Activated naive CD4-positive, alpha-beta T cell treated with anti-CD3 and anti-CD28 coated beads, Interleukin-2, amount 50 U/mL, for 72 hours (primary cell): ENCODE measurements around the gene PLAC9. TPM values are rescaled to one million over a fixed set of nuclear protein-coding genes. Genes with fewer than 3 reads are reported as not detected.
A peak's percentile ranks its signal among the peaks of the same experiment; 100 is the strongest.

ENCODE experiments used
- ATAC-seq, 2 donors: fragments of 150-1000 bp; cut with Tn5 transposase; 2 replicates each; pipeline ENCODE4 v1.10.0; 2021; ENCODE audit warnings: mild to moderate bottlenecking in 2 of 2, moderate library complexity in 2 of 2
- DNase-seq, 2 donors: peaks; one replicate each; pipeline ENCODE4 v3.0.0; 2021 to 2022; ENCODE audit warnings: low spot score in 2 of 2
- H3K27ac Mint-ChIP-seq, 2 donors: one replicate each; pipeline ENCODE4 v1.8.0; 2022; ENCODE audit warnings: mild to moderate bottlenecking in 2 of 2, mixed read lengths in 2 of 2
- H3K36me3 Mint-ChIP-seq, 2 donors: one replicate each; pipeline ENCODE4 v1.8.0; 2022; ENCODE audit warnings: mixed read lengths in 2 of 2
- H3K9me3 Mint-ChIP-seq, 2 donors: one replicate each; pipeline ENCODE4 v1.8.0; 2022; ENCODE audit warnings: mixed read lengths in 2 of 2
- total RNA-seq, 2 donors: library from RNA; stranded (reverse); gene quantifications; one replicate each; pipeline ENCODE4 v1.2.3, GENCODE V29; 2022

The PLAC9 gene
- total RNA-seq, 2 donors from 2014 or later, result not detected

GRCh38 chr10:80153460-80153859, 20.9 kb downstream of the PLAC9 start:
- no peak for DNase-seq
- peaks cover 68 to 78% of the 10 kb centered on the region in 2 donors for H3K36me3 Mint-ChIP-seq
- ATAC-seq, result no peak
- peaks cover 0 to 20% of the 10 kb centered on the region in 2 donors for H3K9me3 Mint-ChIP-seq
- peak overlapping the region; percentile 53 to 83 for H3K27ac Mint-ChIP-seq

GRCh38 chr10:80154626-80154977, 22.1 kb downstream of the PLAC9 start:
- Mint-ChIP-seq H3K27ac (peak overlapping the region; percentile 16 to 83), H3K36me3 (peaks cover 63 to 68% of the 10 kb centered on the region in 2 donors), H3K9me3 (peaks cover 0 to 14% of the 10 kb centered on the region in 2 donors)
- ATAC-seq, result no peak
- DNase-seq, result no peak

DNA sequence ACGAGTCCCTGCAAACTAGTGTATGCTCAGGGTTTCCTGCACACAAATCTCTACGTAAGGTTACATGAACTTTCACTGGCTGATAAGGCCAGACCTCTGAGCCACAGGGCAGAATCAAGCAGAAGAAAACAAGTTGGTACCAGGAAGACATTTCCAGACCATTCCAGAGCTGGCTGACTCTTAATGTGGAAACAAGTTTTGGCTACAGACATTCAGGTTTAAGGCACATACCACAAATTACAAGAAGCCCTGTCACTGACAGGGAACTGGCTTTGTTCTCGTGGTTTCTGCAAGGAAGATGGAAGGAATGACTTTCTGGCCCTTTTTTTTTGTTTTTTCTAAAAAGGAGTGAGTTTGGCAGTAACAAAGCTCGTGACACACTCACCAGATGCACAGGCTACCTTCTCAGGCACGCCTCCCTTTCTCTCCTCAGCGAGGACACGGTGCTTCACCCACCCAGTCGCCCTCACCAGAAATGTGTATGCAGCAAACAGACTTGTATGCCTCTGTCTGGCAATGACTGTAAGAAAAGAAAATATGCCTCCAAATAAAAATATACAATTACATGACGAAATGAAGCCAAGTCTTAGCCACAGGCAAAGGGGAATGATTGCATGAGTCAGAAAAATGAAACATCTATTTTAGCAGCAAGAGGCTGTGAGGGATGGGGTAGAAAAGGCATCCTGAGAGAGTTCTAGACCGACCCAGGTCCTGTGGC, 22.6 kb downstream of the PLAC9 start:
- Mint-ChIP-seq H3K36me3 (peaks cover 60 to 65% of the 10 kb centered on the region in 2 donors), H3K27ac (peak overlapping the region; percentile 16 to 83), H3K9me3 (peaks cover 0 to 14% of the 10 kb centered on the region in 2 donors)
- DNase-seq (no peak), ATAC-seq (peak in 1 of 2 donors; percentile 48)

GRCh38 chr10:80155696-80156215, 23.2 kb downstream of the PLAC9 start:
- peak in 1 of 2 donors; percentile 25 for ATAC-seq
- peak overlapping the region; percentile 70 to 83 for H3K27ac Mint-ChIP-seq
- peaks cover 0 to 9% of the 10 kb centered on the region in 2 donors for H3K9me3 Mint-ChIP-seq
- no peak for DNase-seq
- peaks cover 54 to 59% of the 10 kb centered on the region in 2 donors for H3K36me3 Mint-ChIP-seq

DNA sequence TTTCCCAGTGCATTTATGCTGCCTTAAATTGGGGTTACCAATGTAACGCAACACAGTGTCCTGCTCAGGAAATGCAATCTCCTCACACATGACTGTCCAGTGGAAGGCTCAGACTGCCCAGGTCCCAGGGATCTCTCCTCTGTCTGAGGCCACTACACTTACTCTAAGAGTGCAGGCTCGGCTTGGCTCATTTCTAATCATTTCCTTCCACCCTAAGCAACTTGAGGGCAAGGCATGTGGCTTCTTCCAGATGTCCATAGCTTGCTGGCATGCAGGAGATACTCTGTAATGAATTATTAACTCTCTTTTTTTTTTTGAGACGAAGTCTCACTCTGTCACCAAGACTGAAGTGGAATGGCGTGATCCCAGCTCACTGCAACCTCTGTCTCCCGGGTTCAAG, 23.7 kb downstream of the PLAC9 start:
- H3K36me3 Mint-ChIP-seq, result peaks cover 49 to 57% of the 10 kb centered on the region in 2 donors
- no peak for DNase-seq
- peaks cover 0 to 5% of the 10 kb centered on the region in 2 donors for H3K9me3 Mint-ChIP-seq
- H3K27ac Mint-ChIP-seq, result peak overlapping the region; percentile 70 to 83
- no peak for ATAC-seq

- Mint-ChIP-seq H3K27ac (peak overlapping the region; percentile 73 to 75), H3K36me3 (peaks cover 45 to 50% of the 10 kb centered on the region in 2 donors), H3K9me3 (no peaks in the 10 kb centered on the region)
- DNase-seq (no peak), ATAC-seq (no peak)
Measured at GRCh38 chr10:80157561-80157960, 25.0 kb downstream of the PLAC9 start.

GRCh38 chr10:80158126-80158525, 25.6 kb downstream of the PLAC9 start:
- H3K27ac Mint-ChIP-seq, result peak overlapping the region; percentile 73 to 75
- no peaks in the 10 kb centered on the region for H3K9me3 Mint-ChIP-seq
- H3K36me3 Mint-ChIP-seq, result peaks cover 40 to 44% of the 10 kb centered on the region in 2 donors
- ATAC-seq (no peak), DNase-seq (no peak)

DNA sequence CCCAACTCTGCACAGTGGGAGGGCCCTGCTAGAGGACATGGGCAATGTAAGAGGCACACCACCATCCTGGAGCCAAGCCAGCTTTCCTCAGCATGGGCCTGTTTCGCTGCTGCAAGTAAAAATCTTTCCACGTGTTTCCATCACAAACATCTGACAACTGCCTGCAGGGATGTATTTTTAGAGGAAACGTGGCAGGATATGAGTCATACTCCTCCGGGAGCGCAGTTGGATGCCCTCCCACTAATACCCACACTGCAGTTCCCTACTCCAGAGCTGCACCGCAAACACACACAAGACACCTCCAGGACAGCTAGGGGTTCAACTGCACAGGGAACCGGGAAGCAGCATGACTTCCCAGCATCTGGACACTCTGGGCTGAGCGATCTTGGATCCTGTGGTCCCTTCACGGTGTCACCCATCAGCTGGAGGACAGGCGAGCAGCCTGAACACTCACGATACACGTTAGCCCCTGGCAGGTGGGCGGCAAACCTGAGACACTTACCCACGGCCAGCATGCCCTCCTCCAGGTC, 26.1 kb downstream of the PLAC9 start:
- peak in 1 of 2 donors; percentile 32 for ATAC-seq
- no peak for DNase-seq
- Mint-ChIP-seq H3K36me3 (peaks cover 34 to 39% of the 10 kb centered on the region in 2 donors), H3K9me3 (no peaks in the 10 kb centered on the region), H3K27ac (peak overlapping the region; percentile 25 to 75)

DNA sequence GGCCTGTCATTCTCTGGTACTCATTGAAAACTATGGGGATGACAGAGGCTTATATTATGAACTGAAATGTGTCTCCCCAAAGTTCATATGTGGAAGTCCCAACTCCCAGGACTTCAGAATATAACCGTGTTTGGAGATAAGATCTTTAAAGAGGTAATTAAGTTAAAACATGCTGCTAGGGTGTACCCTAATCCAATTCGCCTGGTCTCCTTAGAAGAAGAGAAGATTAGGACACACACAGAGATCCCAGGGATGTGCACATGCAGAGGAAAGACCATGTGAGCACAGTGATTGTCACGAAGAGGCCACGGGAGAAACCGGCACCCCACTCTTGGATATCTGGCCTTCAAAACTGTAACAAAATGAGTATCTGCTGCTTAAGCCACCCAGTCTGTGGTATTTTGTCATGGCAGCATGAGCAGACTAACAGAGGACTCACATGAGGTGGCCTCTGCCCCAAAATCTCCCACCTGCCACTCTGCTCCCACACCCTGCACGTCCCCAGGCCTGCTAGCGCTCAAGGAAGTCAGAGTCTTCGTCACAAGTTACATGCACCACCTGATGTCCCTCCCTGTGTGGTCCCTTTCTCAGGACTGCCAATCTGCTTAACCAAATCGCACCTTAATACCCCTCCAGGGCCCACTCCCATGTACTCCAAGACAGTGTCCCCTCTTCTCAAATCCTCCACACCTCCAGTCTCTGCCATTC, 26.8 kb downstream of the PLAC9 start:
- Mint-ChIP-seq H3K36me3 (peaks cover 30 to 35% of the 10 kb centered on the region in 2 donors), H3K9me3 (no peaks in the 10 kb centered on the region), H3K27ac (peak overlapping the region; percentile 75 to 96)
- ATAC-seq (peak in 1 of 2 donors; percentile 5), DNase-seq (no peak)

DNA sequence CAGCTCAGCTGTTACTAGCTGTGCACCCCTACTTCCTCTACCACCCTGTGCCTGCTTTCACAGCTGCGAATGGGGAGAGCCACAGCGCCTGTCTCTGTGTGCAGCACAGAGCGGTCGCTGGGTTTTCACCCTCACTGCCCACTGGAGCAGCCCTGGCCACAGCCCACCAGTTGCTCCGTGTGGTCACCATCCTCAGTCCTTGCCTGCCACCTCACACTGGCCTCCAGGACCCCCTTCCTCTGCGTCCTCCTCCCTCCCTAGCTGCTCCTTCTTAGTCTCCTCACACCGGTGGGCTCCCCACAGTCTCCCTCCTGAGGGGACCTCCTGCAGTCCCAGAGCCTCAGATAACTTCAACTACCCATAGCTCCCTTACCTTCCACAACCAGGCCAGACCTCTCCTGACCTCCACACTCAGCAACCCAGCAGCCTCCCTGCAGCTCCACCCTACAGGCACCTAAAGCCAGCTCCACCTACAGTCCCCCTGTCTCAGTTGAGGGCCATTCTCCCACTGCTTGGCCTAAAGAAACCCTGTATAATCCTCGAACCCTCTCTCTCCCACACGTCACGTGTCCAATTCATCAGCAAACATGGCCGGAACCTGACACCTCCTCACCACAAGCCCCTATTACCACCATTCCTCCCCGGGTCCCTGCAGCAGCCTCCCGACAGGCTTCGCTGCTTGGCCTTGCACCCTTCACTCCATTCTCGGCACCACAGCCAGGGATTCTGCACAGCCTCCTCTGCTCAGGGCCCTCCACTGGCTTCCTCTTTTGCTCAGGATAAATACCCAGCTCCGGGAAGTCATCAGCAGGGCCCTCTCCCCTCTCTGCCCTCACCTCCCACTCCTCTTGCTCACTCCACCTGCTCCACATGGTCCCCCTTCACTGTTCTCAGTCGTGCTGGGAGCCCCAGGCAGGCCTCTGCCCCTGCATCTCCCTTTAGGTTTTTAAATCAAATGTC, 28.1 kb downstream of the PLAC9 start:
- Mint-ChIP-seq H3K27ac (peak overlapping the region; percentile 75 to 88), H3K9me3 (no peaks in the 10 kb centered on the region), H3K36me3 (peaks cover 18 to 24% of the 10 kb centered on the region in 2 donors)
- no peak for DNase-seq
- no peak for ATAC-seq

GRCh38 chr10:80161321-80162083, 29.0 kb downstream of the PLAC9 start:
- Mint-ChIP-seq H3K9me3 (no peaks in the 10 kb centered on the region), H3K27ac (peak overlapping the region; percentile 75 to 88), H3K36me3 (peaks cover 10 to 18% of the 10 kb centered on the region in 2 donors)
- DNase-seq, result no peak
- no peak for ATAC-seq

GRCh38 chr10:80163741-80164341, 31.3 kb downstream of the PLAC9 start:
- no peaks in the 10 kb centered on the region for H3K9me3 Mint-ChIP-seq
- DNase-seq (no peak), ATAC-seq (no peak)
- H3K36me3 Mint-ChIP-seq, result peaks cover 9 to 10% of the 10 kb centered on the region in 2 donors
- H3K27ac Mint-ChIP-seq, result peak overlapping the region; percentile 79 to 81

DNA sequence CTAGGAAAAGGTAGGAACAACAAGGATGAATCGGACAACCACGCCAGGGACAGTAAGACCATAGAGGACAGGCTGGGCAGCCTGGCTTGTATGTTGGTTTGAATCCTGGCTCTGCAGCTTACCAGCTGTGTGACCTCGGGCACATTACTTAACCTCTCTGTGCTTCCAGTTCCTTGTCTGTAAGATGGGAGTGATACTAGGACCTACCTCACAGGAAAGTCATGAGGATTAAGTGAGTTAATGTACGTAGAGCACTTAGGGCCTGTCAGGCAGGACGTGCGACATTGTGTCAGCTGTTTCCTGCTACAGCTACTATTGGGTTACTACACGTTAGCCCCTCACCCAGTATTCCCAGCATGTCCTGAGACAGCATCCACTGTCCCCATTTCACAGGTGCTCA, 32.1 kb downstream of the PLAC9 start:
- no peak for ATAC-seq
- Mint-ChIP-seq H3K9me3 (no peaks in the 10 kb centered on the region), H3K27ac (peak overlapping the region in 1 of 2 donors; percentile 79), H3K36me3 (peaks cover 9 to 10% of the 10 kb centered on the region in 2 donors)
- DNase-seq, result no peak

DNA sequence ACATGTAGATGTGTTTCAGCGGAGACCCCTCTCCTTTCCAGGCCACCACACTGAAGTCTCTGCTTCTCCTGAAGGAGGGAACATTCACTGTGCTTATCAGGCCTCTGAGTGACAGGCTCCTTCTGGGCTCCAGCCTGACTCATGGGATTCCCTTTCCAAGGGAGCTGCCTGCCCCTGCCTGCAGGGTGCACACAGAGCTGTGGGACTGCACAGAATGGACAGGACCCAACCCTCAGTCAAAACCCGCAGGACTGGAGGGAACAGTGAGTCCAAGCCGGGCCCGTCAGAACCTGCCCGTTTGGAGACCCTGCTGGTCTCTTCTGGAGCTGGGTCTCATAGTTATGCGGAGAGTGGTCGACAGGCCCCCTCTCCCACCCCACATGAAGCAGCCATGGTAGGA, 32.6 kb downstream of the PLAC9 start:
- Mint-ChIP-seq H3K27ac (peak overlapping the region; percentile 84 to 94), H3K36me3 (peaks cover 9 to 10% of the 10 kb centered on the region in 2 donors), H3K9me3 (no peaks in the 10 kb centered on the region)
- DNase-seq (no peak), ATAC-seq (no peak)
